IMR-90 (cell line): Measurements from ENCODE around the gene SYNGR2. TPM values are rescaled to one million over a fixed set of nuclear protein-coding genes. Genes with fewer than 3 reads are reported as not detected.

Experiments used
- ATAC-seq: fragments of 200-7000 bp; cut with Tn5 transposase; 2 replicates; pipeline ENCODE4 v1.9.1; 2020; ENCODE audit warnings: low read depth, mild to moderate bottlenecking, moderate library complexity
- BruUV-seq: library from RNA; stranded (reverse); fragments of 400-500 nt; replicated peaks from 2 replicates; lab custom pipeline; 2021; lab: Mats Ljungman, UMichigan
- CTCF ChIA-PET: fragments of 300-600 bp; formaldehyde crosslinking; extraction: SDS; loops from one replicate; lab custom pipeline; 2021; ENCODE audit warnings: antibody characterized with exemption; lab: Yijun Ruan, JAX
- POLR2A ChIA-PET: fragments of 300-600 bp; sonication (Branson Sonifier 250); formaldehyde crosslinking; loops from one replicate; lab custom pipeline; 2022; ENCODE audit warnings: antibody characterized with exemption; ENCODE audit not compliant: unreplicated experiment; lab: Charles Lee
- DNase-seq: peaks from one replicate; pipeline ENCODE4 v3.0.0; 2013
- H2AFZ ChIP-seq: replicated peaks from 2 replicates; pipeline ENCODE3; 2013; ENCODE audit warnings: low read length, mild to moderate bottlenecking; ENCODE audit not compliant: poor library complexity
- H2AK5ac ChIP-seq: 2 replicates; pipeline ENCODE4 v1.6.1; 2013; ENCODE audit warnings: low read depth, low read length, inconsistent platforms
- H2AK9ac ChIP-seq: replicated peaks from 2 replicates; pipeline ENCODE3; 2013; ENCODE audit warnings: mild to moderate bottlenecking, low read depth, low read length, moderate library complexity; ENCODE audit not compliant: poor library complexity
- H2BK120ac ChIP-seq: 2 replicates; pipeline ENCODE4 v1.6.1; 2013; ENCODE audit warnings: low read depth, low read length, inconsistent platforms
- H2BK15ac ChIP-seq: 3 replicates; pipeline ENCODE4 v1.6.1; 2013; ENCODE audit warnings: low read depth, low read length, inconsistent platforms
- H2BK20ac ChIP-seq: 2 replicates; pipeline ENCODE4 v1.6.1; 2013; ENCODE audit warnings: low read depth, mild to moderate bottlenecking, inconsistent platforms, low read length, moderate library complexity
- H2BK5ac ChIP-seq: 2 replicates; pipeline ENCODE4 v1.6.1; 2013; ENCODE audit warnings: mild to moderate bottlenecking, low read depth, low read length, inconsistent platforms; ENCODE audit not compliant: poor library complexity, severe bottlenecking
- H3K14ac ChIP-seq: replicated peaks from 2 replicates; pipeline ENCODE4 v1.6.1; 2013; ENCODE audit warnings: low read depth, low read length, inconsistent platforms
- H3K18ac ChIP-seq: 2 replicates; pipeline ENCODE4 v1.6.1; 2013; ENCODE audit warnings: low read depth, low read length, control low read depth
- H3K23ac ChIP-seq: 2 replicates; pipeline ENCODE4 v1.6.1; 2013; ENCODE audit warnings: low read depth, low read length, inconsistent platforms
- H3K27ac ChIP-seq: 2 replicates; pipeline ENCODE4 v1.5.1; 2013; ENCODE audit warnings: mild to moderate bottlenecking, control low read depth, low read length; ENCODE audit not compliant: insufficient read depth
- H3K27me3 ChIP-seq: 2 replicates; pipeline ENCODE4 v1.6.1; 2013; ENCODE audit warnings: low read length; ENCODE audit not compliant: control insufficient read depth, insufficient read depth
- H3K36me3 ChIP-seq: 2 replicates; pipeline ENCODE4 v1.6.1; 2013; ENCODE audit warnings: low read length, mixed read lengths; ENCODE audit not compliant: control insufficient read depth, insufficient read depth
- H3K4ac ChIP-seq: 2 replicates; pipeline ENCODE4 v1.6.1; 2013; ENCODE audit warnings: low read depth, low read length, inconsistent platforms
- H3K4me1 ChIP-seq: 2 replicates; pipeline ENCODE4 v1.6.1; 2013; ENCODE audit warnings: low read length, mixed read lengths; ENCODE audit not compliant: control insufficient read depth, insufficient read depth
- H3K4me2 ChIP-seq: 2 replicates; pipeline ENCODE4 v1.6.1; 2013; ENCODE audit warnings: low read depth, mild to moderate bottlenecking, control low read depth, low read length, moderate library complexity
- H3K4me3 ChIP-seq: 2 replicates; pipeline ENCODE4 v1.5.1; 2013; ENCODE audit warnings: low read depth, mild to moderate bottlenecking, control low read depth, low read length, moderate library complexity; ENCODE audit not compliant: insufficient read depth
- H3K56ac ChIP-seq: 2 replicates; pipeline ENCODE4 v1.6.1; 2013; ENCODE audit warnings: low read length, inconsistent platforms; ENCODE audit not compliant: insufficient read depth; ENCODE audit errors: extremely low read depth
- H3K79me1 ChIP-seq, 2 experiments: 2 replicates each; pipeline ENCODE4 v1.6.1; 2013; ENCODE audit warnings: low read length in 2 of 2, inconsistent platforms in 1 of 2, low read depth in 1 of 2
- H3K9ac ChIP-seq: 2 replicates; pipeline ENCODE4 v1.6.1; 2013; ENCODE audit warnings: low read depth, low read length, control low read depth
- H3K9me1 ChIP-seq: 2 replicates; pipeline ENCODE4 v1.6.1; 2013; ENCODE audit warnings: low read length, inconsistent platforms; ENCODE audit not compliant: insufficient read depth
- H3K9me3 ChIP-seq: 2 replicates; pipeline ENCODE4 v1.6.1; 2013; ENCODE audit warnings: low read length; ENCODE audit not compliant: control insufficient read depth, insufficient read depth
- H4K20me1 ChIP-seq: 2 replicates; pipeline ENCODE4 v1.6.1; 2013; ENCODE audit warnings: low read length, inconsistent platforms; ENCODE audit not compliant: insufficient read depth
- H4K5ac ChIP-seq: 2 replicates; pipeline ENCODE4 v1.6.1; 2013; ENCODE audit warnings: mild to moderate bottlenecking, low read depth, low read length, control low read depth
- H4K8ac ChIP-seq, 2 experiments: 2 replicates each; pipeline ENCODE4 v1.6.1; 2013; ENCODE audit warnings: low read depth in 2 of 2, low read length in 2 of 2, control low read depth in 1 of 2, inconsistent platforms in 1 of 2
- H4K91ac ChIP-seq: 2 replicates; pipeline ENCODE4 v1.6.1; 2013; ENCODE audit warnings: low read depth, low read length, inconsistent platforms; ENCODE audit not compliant: insufficient read depth
- FOS ChIP-seq: fragments of 150-350 bp; IDR thresholded peaks from 2 replicates; pipeline ENCODE4 v1.6.1; 2016; ENCODE audit warnings: low read depth, low read length
- MXI1 ChIP-seq: IDR thresholded peaks from 2 replicates; pipeline ENCODE4 v1.6.1; 2012; ENCODE audit warnings: low read depth, mild to moderate bottlenecking, low read length, moderate library complexity, borderline replicate concordance
- POLR2A ChIP-seq: IDR thresholded peaks from 2 replicates; pipeline ENCODE4 v1.6.1; 2012; ENCODE audit warnings: mild to moderate bottlenecking, low read depth, low read length
- WGBS, 2 experiments: methylation state at CpG; one replicate each; pipeline versions ENCODE4 v1.1.5 to v1.1.7; 2013; ENCODE audit warnings: missing lambda C conversion rate in 2 of 2; ENCODE audit not compliant: insufficient read length in 1 of 2; ENCODE audit errors: extremely low coverage in 2 of 2; 5-methylcytosine and 5-hydroxymethylcytosine counted together
- dilution Hi-C: fragments of 300-500 bp; cut with HindIII; formaldehyde crosslinking; loops from one replicate; pipeline ENCODE4 v1.14.3; 2018; ENCODE audit warnings: low sequenced_read_pairs; ENCODE audit not compliant: unreplicated experiment
- in situ Hi-C: fragments of 300-500 bp; cut with MboI; formaldehyde crosslinking; loops from 3 replicates; pipeline ENCODE4 v1.14.3; 2019; ENCODE audit warnings: low sequenced_read_pairs, inconsistent platforms, mixed read lengths
- intact Hi-C: fragments of 100-400 bp; cut with micrococcal nuclease; formaldehyde crosslinking; loops from 2 replicates; pipeline ENCODE4 v1.10.0; 2022
- polyA plus RNA-seq, 3 experiments: library from polyadenylated mRNA; depleted of rRNA; stranded (reverse); fragments of >200 nt; gene quantifications; 2 replicates each; pipeline ENCODE4 v1.2.3, GENCODE V29; 2012; ENCODE audit warnings: low replicate concordance in 1 of 3
- total RNA-seq: library from RNA; depleted of rRNA; stranded (reverse); fragments of >200 nt; gene quantifications from 2 replicates; pipeline ENCODE4 v1.2.3, GENCODE V29; 2012

SYNGR2 gene
- total and polyA plus RNA-seq, 2 of the 4 experiments (the other 2 are of a cell fraction): 11.1 to 63.1 TPM

DNA sequence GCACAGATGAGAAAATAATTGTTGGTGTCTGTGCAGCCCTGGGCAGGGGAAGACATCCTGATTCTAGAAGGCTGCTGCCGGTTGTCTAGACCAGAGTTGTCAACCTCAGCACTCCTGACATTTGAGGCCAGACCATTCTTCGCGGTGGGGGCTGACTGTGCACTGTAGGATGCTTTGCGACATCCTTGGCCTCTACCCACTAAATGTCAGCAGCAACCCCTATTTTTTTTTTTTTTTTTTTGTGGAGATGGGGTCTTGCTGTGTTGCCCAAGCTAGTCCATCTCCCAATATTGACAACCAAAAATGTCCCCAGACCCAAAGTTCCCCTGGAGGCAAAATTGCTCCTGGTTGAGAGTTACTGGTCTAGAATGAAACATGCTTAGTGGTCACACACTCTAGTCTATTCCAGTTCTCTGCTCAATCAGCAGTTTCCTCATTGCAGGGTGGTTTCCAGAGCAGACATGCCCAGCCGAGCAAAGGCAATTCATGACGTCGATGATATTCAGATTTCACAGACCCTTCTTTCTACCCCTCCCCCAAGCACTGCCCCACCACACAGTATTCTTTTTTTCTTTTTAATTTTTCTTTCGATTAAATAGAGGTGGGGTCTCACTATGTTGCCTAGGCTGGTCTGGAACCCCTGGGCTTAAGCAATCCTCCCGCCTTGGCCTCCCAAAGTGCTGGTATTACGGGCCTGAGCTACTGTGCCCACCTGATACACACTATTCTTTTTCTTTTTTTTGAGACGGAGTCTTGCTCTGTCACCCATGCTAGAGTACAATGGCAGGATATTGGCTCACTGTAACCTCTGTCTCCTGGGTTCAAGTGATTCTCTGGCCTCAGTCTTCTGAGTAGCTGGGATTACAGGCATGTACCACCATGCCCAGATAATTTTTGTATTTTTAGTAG lies 13.2 kb upstream of the SYNGR2 start (continued):
- TF ChIP-seq MXI1: no peak

DNA sequence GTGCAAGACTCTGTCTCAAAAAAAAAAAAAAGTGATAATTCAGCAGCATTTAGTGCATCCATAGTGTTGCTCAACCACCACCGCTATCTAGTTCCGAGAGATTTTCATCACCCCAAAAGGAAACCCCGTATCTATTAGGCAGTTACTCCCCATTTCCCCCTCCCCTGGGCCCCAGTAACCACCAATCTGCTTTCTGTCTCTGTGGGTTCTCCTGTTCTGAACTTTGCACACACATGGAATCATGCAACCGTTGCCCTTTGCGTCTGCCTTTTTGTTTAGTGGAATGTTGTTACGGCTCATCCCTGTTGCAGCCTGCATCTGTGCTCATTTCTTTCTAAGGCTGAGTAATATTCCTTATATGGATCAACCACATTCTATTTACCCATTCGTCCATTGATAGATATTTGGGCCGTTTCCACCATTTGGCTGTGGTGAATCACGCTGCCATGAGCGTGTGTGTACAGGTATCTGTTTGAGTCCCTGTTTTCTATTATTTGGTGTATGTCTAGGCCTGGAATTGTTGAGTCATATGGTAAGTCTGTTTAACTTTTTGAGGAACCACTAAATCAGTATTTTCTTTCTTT lies 8.7 kb upstream of the SYNGR2 start:
- Histone ChIP-seq H3K27ac (no peak overlapping the region), H2BK20ac (no peak overlapping the region), H3K9me3 (no peaks in the 10 kb centered on the region), H3K23ac (no peak overlapping the region), H3K9me1 (peaks cover 5% of the 10 kb centered on the region; the same call in 1 of the 2 replicates), H2BK5ac (peak overlapping the region; percentile 17), H4K8ac (no peak overlapping the region), H3K56ac (no peak overlapping the region), H3K9ac (no peak overlapping the region), H3K18ac (no peak overlapping the region), H2AFZ (peak overlapping the region; percentile 35), H3K4me3 (no peak overlapping the region), H3K36me3 (no peaks in the 10 kb centered on the region), H3K14ac (no peak overlapping the region), H2AK9ac (no peak overlapping the region), H3K4me2 (peak overlapping the region; percentile 55; the same call in 1 of the 2 replicates), H4K91ac (no peak overlapping the region; the same call in 1 of the 2 replicates), H2BK120ac (no peak overlapping the region), H3K4ac (no peak overlapping the region), H2BK15ac (no peak overlapping the region), H2AK5ac (no peak overlapping the region), H3K4me1 (no peaks in the 10 kb centered on the region), H4K20me1 (no peaks in the 10 kb centered on the region), H4K5ac (no peak overlapping the region), H3K79me1 (no peaks in the 10 kb centered on the region), H3K27me3 (no peaks in the 10 kb centered on the region)
- in situ Hi-C loops: no loop called here
- TF ChIP-seq POLR2A (no peak), FOS (peak; percentile 51; the same call in 1 of the 2 replicates)
- dilution Hi-C loops: no loop called here
- DNase-seq (peak; percentile 89), ATAC-seq (peak; percentile 92)
- BruUV-seq: no TSS peak
- intact Hi-C loops: no loop called here
- POLR2A ChIA-PET: no interaction called here
- 60% methylated on average over 2 of the region's 10 CpGs; no CpG with 5 or more reads in 1 of the 2 experiments for WGBS, 2 experiments
- CTCF ChIA-PET: no interaction called here
